ENCODE measurements around the gene RETREG1.

- no peak for TF ChIP-seq CTCF (conservative IDR thresholded peaks at IDR 0.05)
- no peak for TF ChIP-seq ZFX (IDR thresholded peaks at IDR 0.05)
These were observed 129.3 kb downstream of the RETREG1 start for GRCh38 chr5:16487456-16487855.

All from C4-2B (cell line).